Heart right ventricle (tissue), 16 donors: ENCODE measurements around the gene ANKRD52. TPM values are rescaled to one million over a fixed set of nuclear protein-coding genes. Genes with fewer than 3 reads are reported as not detected.

Experiments
- ATAC-seq, 8 donors: fragments of 200-7000 bp; cut with Tn5 transposase; one replicate each; pipeline ENCODE4 v1.9.1; 2020; ENCODE audit warnings: mild to moderate bottlenecking in 8 of 8, moderate library complexity in 8 of 8, moderate number of reproducible peaks in 1 of 8
- DNase-seq, 2 donors: peaks; one replicate each; pipeline ENCODE4 v3.0.0-alpha.2; 2020
- H3K27ac ChIP-seq, 10 donors: fragments of 200-600 bp; sonication (generic) in 2 of 10; one replicate each; pipeline versions ENCODE4 v1.5.0 to v1.8.0; 2020 to 2022; ENCODE audit warnings: mild to moderate bottlenecking in 3 of 10
- H3K27me3 ChIP-seq, 7 donors: fragments of 200-600 bp; one replicate each; pipeline ENCODE4 v1.8.0; 2021 to 2022; ENCODE audit warnings: mild to moderate bottlenecking in 2 of 7
- H3K36me3 ChIP-seq, 9 donors: fragments of 200-600 bp; sonication (generic) in 1 of 9; one replicate each; pipeline versions ENCODE4 v1.5.0 to v1.8.0; 2020 to 2022; ENCODE audit warnings: mild to moderate bottlenecking in 2 of 9
- H3K4me1 ChIP-seq, 9 donors: fragments of 200-600 bp; sonication (generic) in 1 of 9; one replicate each; pipeline versions ENCODE4 v1.5.0 to v1.8.0; 2020 to 2022; ENCODE audit warnings: mild to moderate bottlenecking in 4 of 9
- H3K4me3 ChIP-seq, 10 donors: fragments of 200-600 bp; sonication (generic) in 2 of 10; one replicate each; pipeline versions ENCODE4 v1.5.0 to v1.8.0; 2020 to 2022; ENCODE audit warnings: mild to moderate bottlenecking in 7 of 10, moderate library complexity in 2 of 10
- H3K9me3 ChIP-seq, 11 donors: fragments of 200-600 bp in 10 of 11; sonication (generic) in 2 of 11; one replicate each; pipeline versions ENCODE4 v1.5.0 to v1.8.0; 2013 to 2022; ENCODE audit warnings: mild to moderate bottlenecking in 2 of 11, control low read depth in 1 of 11, moderate library complexity in 1 of 11
- CTCF ChIP-seq, 9 donors: fragments of 200-600 bp; sonication (generic) in 2 of 9; IDR thresholded peaks; one replicate each; pipeline versions ENCODE4 v1.5.0 to v1.8.0; 2021 to 2022; ENCODE audit warnings: antibody characterized with exemption in 9 of 9, mild to moderate bottlenecking in 5 of 9, moderate library complexity in 1 of 9
- WGBS, 2 donors: extraction: QIAGEN DNeasy Blood & Tissue Kit; methylation state at CpG; one replicate each; pipeline ENCODE4 v1.1.7; 2013; ENCODE audit warnings: inconsistent platforms in 1 of 2; 5-methylcytosine and 5-hydroxymethylcytosine counted together
- intact Hi-C, 10 donors: fragments of 100-400 bp; cut with DNase I; formaldehyde crosslinking; loops; one replicate each; pipeline versions ENCODE4 v1.11.1 to v1.14.2; 2022
- polyA plus RNA-seq, 2 donors: library from polyadenylated mRNA; stranded (reverse); fragments of 200-250 nt; gene quantifications; one replicate each; pipeline ENCODE4 v1.2.3, GENCODE V29; 2013
- total RNA-seq, 10 donors: library from RNA; stranded (reverse); fragmentation: NEBNext Ultra II Directional in 3 of 10; extraction: Animal tissue kit (Norgen Biotek cat#: 25700) in 3 of 10; gene quantifications; one replicate each; pipeline versions ENCODE4 v1.2.1 to v1.2.4, GENCODE V29; 2021 to 2023
- donor health status: Arrhythmogenic right ventricular cardiomyopathy.
- donor health status: ischemic (EF 13 %, LVEDD 7.1; RV severe dilation, severe dysfunction).
- donor health status: healthy with polysubstance abuse.
- donor health status: DM: no; HTN: yes; CAD: no.
- donor health status: DM: no; HTN: no; CAD: no.
- donor health status: ischemic (EF 25% LVEDD 6.9; RV normal size, moderate dysfunction).
- donor health status: ischemic (EF 25% LVEDD 5.7; RV mildly dilated, moderate dysfunction).
- donor health status: healthy.
- donor health status: DM: yes; HTN: yes; CAD: no.
- donor health status: Ischemic cardiomyopathy.
- donor health status: ischemic (EF 35%, LVEDD 5.7; RV mildly dilated, moderate dysfunction).
- donor health status: nonischemic (EF 11% LVEDD 7.7; RV severe dilation, severe dysfunction).
- donor health status: DM: yes; HTN: yes; CAD: no.
- donor health status: PGD.
- donor health status: ischemic (EF 29% LVEDD 5.4; RV normal size, mild dysfunction).
- donor health status: nonischemic (EF 23%, LVEDD 6.1; RV moderate dilation, normal function).

ANKRD52 gene
- total and polyA plus RNA-seq, 12 donors: 10.2 to 30.9 (median 24.6) TPM

GRCh38 chr12:56229082-56229481 lies 29.1 kb downstream of the ANKRD52 start:
- intact Hi-C loops: no loop called here
- DNase-seq (no peak), ATAC-seq (no peak)
- H3K9me3 ChIP-seq: no peaks in the 10 kb centered on the region
- no peaks in the 10 kb centered on the region for H3K27me3 ChIP-seq
- WGBS, 2 donors: 71 to 79% methylated on average over 7 of the region's 7 CpGs
- no peak overlapping the region for H3K4me3 ChIP-seq
- TF ChIP-seq CTCF (IDR thresholded peaks at IDR 0.05): no peak
- H3K36me3 ChIP-seq: peaks cover 0 to 40% (median 0%) of the 10 kb centered on the region in 9 donors
- peaks cover 0 to 11% (median 7%) of the 10 kb centered on the region in 9 donors for H3K4me1 ChIP-seq
- no peak overlapping the region for H3K27ac ChIP-seq

- Histone ChIP-seq H3K4me3 (peak overlapping the region in 9 of 10 donors; percentile 58 to 78 (median 71)), H3K27me3 (no peaks in the 10 kb centered on the region), H3K4me1 (peaks cover 4 to 42% (median 34%) of the 10 kb centered on the region in 9 donors), H3K36me3 (peaks cover 0 to 40% (median 0%) of the 10 kb centered on the region in 9 donors), H3K27ac (peak overlapping the region in 7 of 10 donors; percentile 81 to 99 (median 93)), H3K9me3 (no peaks in the 10 kb centered on the region)
- 71 to 77% methylated on average over 11 of the region's 11 CpGs for WGBS, 2 donors
- no peak for TF ChIP-seq CTCF (IDR thresholded peaks at IDR 0.05)
- ATAC-seq (no peak), DNase-seq (no peak)
- intact Hi-C loops: loop anchor here in 6 of 10 donors (1.0 to 5.0 kb wide), 7 partner anchors 32 to 108 kb away; partner anchors contain the start of genes ZC3H10 (in 4 of the 6), ANKRD52 (in 2 of the 6), RPL41 (in 1 of the 6) and SMARCC2 (in 1 of the 6)
Measured at GRCh38 chr12:56224954-56225353, 33.2 kb downstream of the ANKRD52 start.

GRCh38 chr12:56224102-56224701 lies 34.0 kb downstream of the ANKRD52 start, which contains the start of gene NABP2:
TSS of gene NABP2 (plus strand) at chr12:56224342. CDS start at chr12:56224857, 515 bp downstream.
- intact Hi-C loops: loop anchor here in 6 of 10 donors (1.0 to 5.0 kb wide), 7 partner anchors 31 to 107 kb away; partner anchors contain the start of genes ZC3H10 (in 4 of the 6), ANKRD52 (in 2 of the 6), RPL41 (in 1 of the 6) and SMARCC2 (in 1 of the 6)
- 1% methylated on average over 41 of the region's 41 CpGs for WGBS, 2 donors
- Histone ChIP-seq H3K36me3 (peaks cover 0 to 35% (median 0%) of the 10 kb centered on the region in 9 donors), H3K4me1 (peaks cover 4 to 49% (median 39%) of the 10 kb centered on the region in 9 donors), H3K9me3 (no peaks in the 10 kb centered on the region), H3K27me3 (no peaks in the 10 kb centered on the region), H3K4me3 (peak within 1 kb of the TSS; percentile 50 to 78 (median 70)), H3K27ac (peak within 1 kb of the TSS; percentile 51 to 99 (median 88))
- DNase-seq (peak; percentile 98), ATAC-seq (peak; percentile 83 to 92 (median 89))
- TF ChIP-seq CTCF (IDR thresholded peaks at IDR 0.05): peak; percentile 76 to 98 (median 89)

- DNase-seq: no peak
- TF ChIP-seq CTCF (IDR thresholded peaks at IDR 0.05): no peak
- Histone ChIP-seq H3K36me3 (peaks cover 0 to 29% (median 0%) of the 10 kb centered on the region in 9 donors), H3K9me3 (no peaks in the 10 kb centered on the region), H3K4me3 (peak overlapping the region in 8 of 10 donors; percentile 12 to 78 (median 72)), H3K27me3 (no peaks in the 10 kb centered on the region), H3K27ac (peak overlapping the region in 9 of 10 donors; percentile 33 to 99 (median 85)), H3K4me1 (peaks cover 4 to 53% (median 39%) of the 10 kb centered on the region in 9 donors)
- intact Hi-C loops: loop anchor here in 6 of 10 donors (1.0 to 5.0 kb wide), 7 partner anchors 30 to 106 kb away; partner anchors contain the start of genes ZC3H10 (in 5 of the 6), ANKRD52 (in 2 of the 6), RPL41 (in 1 of the 6) and SMARCC2 (in 1 of the 6)
- 26 to 29% methylated on average over 15 of the region's 15 CpGs for WGBS, 2 donors
- ATAC-seq: no peak
Measured at GRCh38 chr12:56223571-56224101, 34.5 kb downstream of the ANKRD52 start.
